ENCODE measurements around the gene ZNF503. TPM values are rescaled to one million over a fixed set of nuclear protein-coding genes. Genes with fewer than 3 reads are reported as not detected.
A peak's percentile ranks its signal among the peaks of the same experiment; 100 is the strongest.

ZNF503 gene
- total RNA-seq, 2 donors from 2014 or later = 20.8 to 38.6 TPM

GRCh38 chr10:75394221-75394620 lies 7.3 kb downstream of the ZNF503 start:
- WGBS, 2 donors = 72% methylated on average over 7 of the region's 7 CpGs
- no peak overlapping the region for H3K4me3 ChIP-seq
- H3K9me3 ChIP-seq = no peaks in the 10 kb centered on the region
- H3K27ac ChIP-seq = peak overlapping the region in 3 of 4 donors; percentile 98 to 100 (median 99)
- ATAC-seq (no peak), DNase-seq (no peak)
- no peaks in the 10 kb centered on the region for H3K27me3 ChIP-seq
- peaks cover 14% of the 10 kb centered on the region for H3K4me1 ChIP-seq
- no peak for TF ChIP-seq CTCF (IDR thresholded peaks at IDR 0.05)
- no peak for TF ChIP-seq POLR2A (IDR thresholded peaks at IDR 0.05)
- no peaks in the 10 kb centered on the region for H3K36me3 ChIP-seq (replicated peaks in 1 of 2; ENCODE audit: insufficient read depth in 1 of 2, low read depth in 2 of 2)
- intact Hi-C loops (cut with DNase I) = no loop called here

- Histone ChIP-seq H3K4me3 (no peak overlapping the region), H3K27ac (no peak overlapping the region), H3K27me3 (no peaks in the 10 kb centered on the region), H3K36me3 (replicated peaks in 1 of 2; ENCODE audit: insufficient read depth in 1 of 2, low read depth in 2 of 2) (no peaks in the 10 kb centered on the region), H3K9me3 (no peaks in the 10 kb centered on the region), H3K4me1 (peaks cover 14% of the 10 kb centered on the region)
- TF ChIP-seq CTCF (IDR thresholded peaks at IDR 0.05) (no peak), POLR2A (IDR thresholded peaks at IDR 0.05) (no peak)
- intact Hi-C loops (cut with DNase I) = no loop called here
- ATAC-seq (no peak), DNase-seq (no peak)
Measured at GRCh38 chr10:75392744-75393143, 8.8 kb downstream of the ZNF503 start.

- ATAC-seq (no peak), DNase-seq (no peak)
- WGBS, 2 donors = 93 to 94% methylated on average over 2 of the region's 2 CpGs
- Histone ChIP-seq H3K4me3 (no peak overlapping the region), H3K27me3 (no peaks in the 10 kb centered on the region), H3K4me1 (peaks cover 14% of the 10 kb centered on the region), H3K9me3 (no peaks in the 10 kb centered on the region), H3K27ac (no peak overlapping the region), H3K36me3 (replicated peaks in 1 of 2; ENCODE audit: insufficient read depth in 1 of 2, low read depth in 2 of 2) (no peaks in the 10 kb centered on the region)
- intact Hi-C loops (cut with DNase I) = no loop called here
- TF ChIP-seq POLR2A (IDR thresholded peaks at IDR 0.05) = no peak
- no peak for TF ChIP-seq CTCF (IDR thresholded peaks at IDR 0.05)
Measured at GRCh38 chr10:75392271-75392670, 9.3 kb downstream of the ZNF503 start.

GRCh38 chr10:75390178-75390577 lies 11.4 kb downstream of the ZNF503 start:
- Histone ChIP-seq H3K4me3 (no peak overlapping the region), H3K27ac (no peak overlapping the region), H3K27me3 (no peaks in the 10 kb centered on the region), H3K36me3 (replicated peaks in 1 of 2; ENCODE audit: insufficient read depth in 1 of 2, low read depth in 2 of 2) (no peaks in the 10 kb centered on the region), H3K4me1 (peaks cover 14% of the 10 kb centered on the region), H3K9me3 (no peaks in the 10 kb centered on the region)
- no peak for TF ChIP-seq CTCF (IDR thresholded peaks at IDR 0.05)
- no peak for TF ChIP-seq POLR2A (IDR thresholded peaks at IDR 0.05)
- ATAC-seq (no peak), DNase-seq (no peak)
- intact Hi-C loops (cut with DNase I) = no loop called here

- no peaks in the 10 kb centered on the region for H3K27me3 ChIP-seq
- no peak for DNase-seq
- no peak overlapping the region for H3K27ac ChIP-seq
- intact Hi-C loops (cut with DNase I) = loop anchor here (10.0 kb wide), 1 partner anchor 83 kb away; no protein-coding TSS in a partner anchor
- no peaks in the 10 kb centered on the region for H3K36me3 ChIP-seq (replicated peaks in 1 of 2; ENCODE audit: insufficient read depth in 1 of 2, low read depth in 2 of 2)
- TF ChIP-seq POLR2A (IDR thresholded peaks at IDR 0.05) (no peak), CTCF (IDR thresholded peaks at IDR 0.05) (no peak)
- WGBS, 2 donors = 94 to 100% methylated on average over 1 to 3 of the region's 3 CpGs
- no peaks in the 10 kb centered on the region for H3K4me1 ChIP-seq
- H3K4me3 ChIP-seq = no peak overlapping the region
- ATAC-seq = no peak
- no peaks in the 10 kb centered on the region for H3K9me3 ChIP-seq
Measured at GRCh38 chr10:75388082-75388481, 13.5 kb downstream of the ZNF503 start.

Measured in body of pancreas (tissue), 4 donors.